Measurements from ENCODE around the gene SPSB3. TPM values are rescaled to one million over a fixed set of nuclear protein-coding genes. Genes with fewer than 3 reads are reported as not detected.
A peak's percentile ranks its signal among the peaks of the same experiment; 100 is the strongest.

SPSB3 gene
- total RNA-seq, 2 donors from 2014 or later: 95.9 to 97.8 TPM

DNA sequence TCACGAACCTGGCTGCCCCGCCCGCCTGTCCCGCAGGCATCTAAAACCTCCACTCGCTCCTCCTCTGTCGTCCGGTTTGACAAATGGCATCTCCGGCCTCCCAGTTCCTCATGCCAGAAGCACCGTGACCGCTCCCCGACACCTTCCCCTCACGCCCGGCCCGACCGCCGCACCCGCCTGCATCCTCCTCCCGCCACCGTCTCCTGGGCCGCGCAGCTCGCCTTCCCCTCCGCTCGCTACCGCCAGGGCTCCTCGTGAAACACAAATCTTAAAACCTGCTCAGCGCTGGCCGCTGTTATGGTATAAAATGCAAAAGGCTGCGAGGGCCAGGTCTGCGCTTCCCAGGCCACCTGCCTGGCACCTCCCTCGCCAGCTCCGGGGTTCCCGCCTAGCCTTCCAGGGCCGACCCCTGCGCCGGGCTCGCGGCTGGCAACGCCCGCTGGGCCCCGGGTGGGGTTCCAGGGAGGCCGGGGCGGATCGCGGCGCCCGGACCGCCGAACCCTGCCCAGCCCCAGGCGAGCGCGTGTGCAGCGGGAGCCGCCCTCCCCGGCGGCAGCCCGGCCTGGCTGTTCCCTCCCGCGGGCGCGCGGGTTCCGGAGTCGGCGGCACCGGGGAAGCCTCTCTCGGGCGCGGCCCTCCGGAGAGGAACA lies 488 bp downstream of the SPSB3 start:
- peak overlapping the region; percentile 57 to 77 for H3K4me3 ChIP-seq
- H3K36me3 ChIP-seq (replicated peaks in 1 of 2; ENCODE audit: insufficient read depth in 1 of 2, low read depth in 2 of 2): peaks cover 4 to 9% of the 10 kb centered on the region in 2 donors
- H3K9me3 ChIP-seq: no peaks in the 10 kb centered on the region
- DNase-seq (peak in 3 of 4 donors; percentile 37 to 49 (median 48)), ATAC-seq (peak; percentile 2)
- intact Hi-C loops (cut with DNase I): no loop called here
- peaks cover 54% of the 10 kb centered on the region for H3K4me1 ChIP-seq
- WGBS, 2 donors: 1% methylated on average over 26 to 70 of the region's 70 CpGs
- peak overlapping the region; percentile 84 to 95 (median 94) for H3K27ac ChIP-seq
- TF ChIP-seq, protein P1, sequence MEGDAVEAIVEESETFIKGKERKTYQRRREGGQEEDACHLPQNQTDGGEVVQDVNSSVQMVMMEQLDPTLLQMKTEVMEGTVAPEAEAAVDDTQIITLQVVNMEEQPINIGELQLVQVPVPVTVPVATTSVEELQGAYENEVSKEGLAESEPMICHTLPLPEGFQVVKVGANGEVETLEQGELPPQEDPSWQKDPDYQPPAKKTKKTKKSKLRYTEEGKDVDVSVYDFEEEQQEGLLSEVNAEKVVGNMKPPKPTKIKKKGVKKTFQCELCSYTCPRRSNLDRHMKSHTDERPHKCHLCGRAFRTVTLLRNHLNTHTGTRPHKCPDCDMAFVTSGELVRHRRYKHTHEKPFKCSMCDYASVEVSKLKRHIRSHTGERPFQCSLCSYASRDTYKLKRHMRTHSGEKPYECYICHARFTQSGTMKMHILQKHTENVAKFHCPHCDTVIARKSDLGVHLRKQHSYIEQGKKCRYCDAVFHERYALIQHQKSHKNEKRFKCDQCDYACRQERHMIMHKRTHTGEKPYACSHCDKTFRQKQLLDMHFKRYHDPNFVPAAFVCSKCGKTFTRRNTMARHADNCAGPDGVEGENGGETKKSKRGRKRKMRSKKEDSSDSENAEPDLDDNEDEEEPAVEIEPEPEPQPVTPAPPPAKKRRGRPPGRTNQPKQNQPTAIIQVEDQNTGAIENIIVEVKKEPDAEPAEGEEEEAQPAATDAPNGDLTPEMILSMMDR (IDR thresholded peaks at IDR 0.05): peak in 3 of 7 experiments; percentile 10 to 42 (median 20)
- peak in 2 of 3 donors; percentile 21 to 81 for TF ChIP-seq POLR2A (IDR thresholded peaks at IDR 0.05)
- H3K27me3 ChIP-seq: no peaks in the 10 kb centered on the region

DNA sequence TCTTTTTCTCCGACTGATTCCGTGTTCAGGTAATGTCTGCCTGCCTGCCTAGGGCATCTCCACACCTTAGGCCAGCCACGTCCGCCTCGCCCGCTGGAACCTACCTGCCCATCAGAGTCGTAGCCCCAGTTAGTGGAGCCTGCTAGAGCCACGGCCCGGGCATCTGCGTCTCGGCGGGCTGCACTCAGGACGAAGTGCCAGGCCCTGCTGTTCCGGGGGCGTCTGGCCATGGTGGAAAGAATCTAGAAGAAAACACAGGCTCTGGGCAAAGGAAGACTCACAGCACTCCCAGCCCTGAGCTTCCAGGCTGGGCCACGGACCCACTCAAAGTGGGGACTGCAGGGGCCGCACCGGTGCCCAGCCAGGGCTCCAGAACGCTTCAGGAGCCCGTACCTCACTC lies 1.1 kb downstream of the SPSB3 start:
- no peaks in the 10 kb centered on the region for H3K27me3 ChIP-seq
- peaks cover 54% of the 10 kb centered on the region for H3K4me1 ChIP-seq
- H3K9me3 ChIP-seq: no peaks in the 10 kb centered on the region
- ATAC-seq (no peak), DNase-seq (peak in 1 of 4 donors; percentile 12)
- peaks cover 8 to 9% of the 10 kb centered on the region in 2 donors for H3K36me3 ChIP-seq (replicated peaks in 1 of 2; ENCODE audit: insufficient read depth in 1 of 2, low read depth in 2 of 2)
- peak overlapping the region; percentile 57 to 77 for H3K4me3 ChIP-seq
- H3K27ac ChIP-seq: peak overlapping the region; percentile 84 to 95 (median 94)
- 48 to 57% methylated on average over 4 to 20 of the region's 20 CpGs for WGBS, 2 donors
- intact Hi-C loops (cut with DNase I): no loop called here
- TF ChIP-seq, protein P1 (IDR thresholded peaks at IDR 0.05): no peak

DNA sequence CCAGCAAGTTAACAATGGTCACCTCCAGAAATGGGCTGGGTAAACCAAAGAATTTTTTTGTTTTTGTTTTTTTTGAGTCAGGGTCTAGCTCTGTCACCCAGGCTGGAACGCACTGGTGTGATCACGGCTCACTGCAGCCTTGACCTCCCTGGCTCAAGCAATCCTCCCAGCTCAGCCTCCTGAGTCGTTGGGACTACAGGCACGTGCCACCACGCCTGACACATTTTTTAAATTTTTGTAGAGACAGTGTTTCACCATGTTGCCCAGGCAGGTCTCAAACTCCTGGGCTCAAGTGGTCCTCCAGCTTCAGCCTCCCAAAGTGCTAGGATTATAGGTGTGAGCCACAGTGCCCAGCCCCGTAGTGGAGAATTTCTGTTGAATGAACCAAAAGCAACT lies 1.7 kb downstream of the SPSB3 start:
- Histone ChIP-seq H3K4me3 (no peak overlapping the region), H3K27ac (peak overlapping the region in 1 of 4 donors; percentile 94), H3K36me3 (replicated peaks in 1 of 2; ENCODE audit: insufficient read depth in 1 of 2, low read depth in 2 of 2) (peaks cover 8 to 9% of the 10 kb centered on the region in 2 donors), H3K9me3 (no peaks in the 10 kb centered on the region), H3K27me3 (no peaks in the 10 kb centered on the region), H3K4me1 (peaks cover 52% of the 10 kb centered on the region)
- intact Hi-C loops (cut with DNase I): no loop called here
- TF ChIP-seq POLR2A (IDR thresholded peaks at IDR 0.05): no peak
- TF ChIP-seq, protein P1 (IDR thresholded peaks at IDR 0.05): no peak
- WGBS, 2 donors: 61 to 62% methylated on average over 5 to 6 of the region's 6 CpGs
- DNase-seq (peak in 1 of 4 donors; percentile 8), ATAC-seq (no peak)

DNA sequence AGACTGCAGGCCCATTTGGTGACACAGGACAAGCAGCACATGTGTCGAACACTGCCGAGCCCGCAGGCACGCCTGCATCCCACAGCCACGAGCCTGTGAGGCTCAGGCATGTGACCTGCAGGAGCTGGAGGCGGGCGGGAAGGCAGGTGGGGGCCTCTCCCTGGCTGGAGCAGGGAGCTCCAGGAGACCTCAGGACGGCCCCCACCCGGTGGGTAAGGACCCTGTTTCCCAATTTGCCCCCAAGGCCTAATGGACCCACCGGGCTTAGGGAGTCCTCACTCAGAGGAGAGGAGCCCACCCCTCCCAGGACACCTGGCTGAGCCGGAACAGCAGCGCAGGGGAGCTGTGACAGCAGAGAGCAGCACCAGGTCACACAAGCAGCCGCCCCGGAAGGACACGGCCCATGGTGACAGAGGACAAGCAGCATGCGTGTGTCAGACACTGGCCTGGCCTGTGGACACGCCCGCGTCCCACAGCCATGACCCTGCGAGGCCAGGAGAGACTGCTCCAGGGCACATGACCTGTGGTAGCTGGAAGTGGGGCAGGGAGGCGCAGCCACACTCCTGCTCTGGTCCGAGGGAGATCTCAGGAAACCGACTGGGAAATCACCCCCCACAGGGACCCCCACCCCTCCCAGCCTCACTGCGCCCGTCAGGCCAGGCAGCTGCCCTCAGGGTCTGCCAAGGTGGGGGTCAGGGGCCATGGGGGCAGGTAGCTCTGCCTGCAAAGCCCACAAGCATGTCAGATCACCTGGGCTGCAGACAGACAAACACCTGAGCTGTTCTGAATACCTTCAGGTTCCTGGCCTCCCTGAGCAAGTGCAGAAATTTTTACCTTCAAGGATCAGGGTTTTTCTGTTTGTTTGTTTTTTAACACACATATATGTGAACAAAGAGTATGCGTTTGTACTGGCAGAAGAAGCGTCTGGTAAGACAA lies 2.4 kb downstream of the SPSB3 start:
- peaks cover 8 to 9% of the 10 kb centered on the region in 2 donors for H3K36me3 ChIP-seq (replicated peaks in 1 of 2; ENCODE audit: insufficient read depth in 1 of 2, low read depth in 2 of 2)
- intact Hi-C loops (cut with DNase I): no loop called here
- H3K27me3 ChIP-seq: no peaks in the 10 kb centered on the region
- H3K4me3 ChIP-seq: no peak overlapping the region
- H3K27ac ChIP-seq: peak overlapping the region in 2 of 4 donors; percentile 10 to 94
- no peaks in the 10 kb centered on the region for H3K9me3 ChIP-seq
- H3K4me1 ChIP-seq: peaks cover 49% of the 10 kb centered on the region
- 75 to 77% methylated on average over 3 to 27 of the region's 27 CpGs for WGBS, 2 donors
- ATAC-seq (no peak), DNase-seq (peak in 1 of 4 donors; percentile 14)
- peak in 2 of 3 donors; percentile 13 to 14 for TF ChIP-seq POLR2A (IDR thresholded peaks at IDR 0.05)
- TF ChIP-seq, protein P1 (IDR thresholded peaks at IDR 0.05): no peak
